Measurements from ENCODE around the gene INKA1. TPM values are rescaled to one million over a fixed set of nuclear protein-coding genes. Genes with fewer than 3 reads are reported as not detected.
"Not testable (repeated sequence)": the region's sequence is repeated elsewhere in the genome, so short reads cannot be mapped to it uniquely, and the experiment has no call there.

INKA1 gene
- total and polyA plus RNA-seq, 9 donors: 8.2 to 17.6 (median 11.6) TPM

DNA sequence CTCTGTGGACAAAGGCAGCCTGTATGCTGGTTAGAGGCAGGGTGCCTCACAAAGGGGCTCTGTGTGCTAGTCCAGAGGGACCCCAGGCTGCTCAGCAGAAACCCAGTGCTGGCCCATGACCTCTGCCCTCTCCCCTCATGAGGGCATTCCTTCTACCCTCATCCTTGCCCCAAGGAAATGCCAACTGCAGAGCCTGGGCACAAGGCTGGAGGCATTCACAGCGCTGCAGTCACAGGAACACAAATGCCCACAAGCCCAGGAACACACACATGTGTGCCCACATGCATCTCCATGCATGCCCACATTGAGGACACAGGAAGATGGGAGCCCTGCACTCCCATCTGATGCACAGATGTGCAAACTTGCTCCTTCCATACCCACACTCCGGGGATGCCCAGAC is 3.8 kb downstream of the INKA1 start:
- no peak for DNase-seq
- H3K4me3 ChIP-seq (ENCODE audit: low read length): no peak overlapping the region
- H3K36me3 ChIP-seq (ENCODE audit: control insufficient read depth, insufficient read depth, low read length): peaks cover 43% of the 10 kb centered on the region

DNA sequence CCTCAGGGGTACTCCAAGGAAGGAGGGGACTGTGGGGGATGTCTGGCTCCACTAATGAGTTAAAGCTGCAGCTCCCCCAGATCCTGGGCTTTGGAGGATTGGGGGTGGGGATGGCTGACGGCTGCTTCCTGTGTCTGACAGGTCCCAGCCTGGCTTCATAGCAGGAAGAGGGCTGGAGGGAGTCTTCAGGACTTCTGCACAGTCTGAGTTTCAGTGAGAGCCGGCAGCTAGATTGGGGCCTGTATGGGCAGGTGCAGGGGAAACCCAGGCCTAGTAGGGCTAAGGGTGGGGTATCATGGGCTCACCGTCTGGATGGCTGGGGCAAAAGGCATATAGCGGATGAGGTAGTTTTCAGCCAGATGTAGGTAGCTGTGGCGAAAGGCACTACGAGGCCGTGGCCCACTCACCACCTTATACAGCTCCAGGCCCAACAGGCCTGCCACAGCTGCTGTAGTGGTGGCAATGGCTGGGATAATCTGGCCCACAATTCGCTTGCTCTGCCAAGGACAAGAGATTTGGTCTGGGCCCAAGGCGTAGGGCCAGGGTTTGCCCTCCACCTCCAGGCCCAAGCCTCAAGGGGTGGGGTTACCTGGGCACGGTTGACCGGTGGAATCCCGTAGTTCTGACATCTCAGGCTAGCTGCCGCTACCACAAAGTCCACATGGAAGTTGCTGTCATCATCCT is 4.5 kb downstream of the INKA1 start:
- Histone ChIP-seq H3K4me3 (ENCODE audit: low read length) (no peak overlapping the region), H3K27me3 (ENCODE audit: control insufficient read depth, insufficient read depth, low read length) (no peaks in the 10 kb centered on the region), H3K9me3 (replicated peaks; ENCODE audit: control insufficient read depth, low read depth, low read length) (no peaks in the 10 kb centered on the region), H3K27ac (ENCODE audit: low read length) (peak overlapping the region; percentile 67), H3K36me3 (ENCODE audit: control insufficient read depth, insufficient read depth, low read length) (peaks cover 50% of the 10 kb centered on the region), H3K4me1 (ENCODE audit: control insufficient read depth, insufficient read depth, low read length) (peaks cover 55% of the 10 kb centered on the region)
- peak; percentile 30 for DNase-seq
- 56% methylated on average over 7 of the region's 13 CpGs for WGBS (ENCODE audit: insufficient coverage)

More for the DNA sequence above, 3.8 kb downstream of the INKA1 start:
- Histone ChIP-seq H3K27me3 (ENCODE audit: control insufficient read depth, insufficient read depth, low read length) (peaks cover 1% of the 10 kb centered on the region), H3K27ac (ENCODE audit: low read length) (peak overlapping the region; percentile 88), H3K4me1 (ENCODE audit: control insufficient read depth, insufficient read depth, low read length) (peaks cover 50% of the 10 kb centered on the region), H3K9me3 (replicated peaks; ENCODE audit: control insufficient read depth, low read depth, low read length) (no peaks in the 10 kb centered on the region)
- 80% methylated on average over 2 of the region's 2 CpGs for WGBS (ENCODE audit: insufficient coverage)

DNA sequence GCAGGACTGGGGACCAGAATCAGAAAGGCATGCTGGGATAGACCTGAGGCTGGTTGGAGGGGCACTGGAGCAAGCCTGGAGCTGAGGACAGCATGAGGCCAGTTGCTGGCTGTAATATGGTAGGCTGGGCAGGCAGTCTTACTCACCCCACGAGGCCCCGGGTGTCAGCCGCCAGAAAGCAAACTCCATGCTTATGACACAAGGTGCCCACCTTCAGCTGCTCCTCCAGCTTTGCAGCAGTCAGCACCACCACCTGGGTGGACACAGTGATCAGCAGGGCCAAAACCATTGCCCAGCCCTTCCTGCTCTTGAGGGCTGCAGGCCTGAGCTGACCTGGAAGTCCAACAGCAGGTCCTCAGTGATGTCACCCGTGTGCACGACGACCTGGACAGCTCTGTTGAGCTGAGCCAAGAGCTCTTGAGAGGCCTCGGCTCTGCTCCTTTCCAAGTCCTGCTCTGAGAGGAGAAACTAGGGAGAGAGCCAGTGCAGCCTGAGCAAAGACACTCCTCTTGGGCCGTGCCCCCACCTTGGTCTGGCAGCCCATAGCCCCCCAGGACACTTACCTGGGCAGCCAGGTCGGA is 9.9 kb downstream of the INKA1 start:
- peak overlapping the region; percentile 85 for H3K27ac ChIP-seq (ENCODE audit: low read length)
- peaks cover 19% of the 10 kb centered on the region for H3K4me1 ChIP-seq (ENCODE audit: control insufficient read depth, insufficient read depth, low read length)
- no peaks in the 10 kb centered on the region for H3K27me3 ChIP-seq (ENCODE audit: control insufficient read depth, insufficient read depth, low read length)
- H3K36me3 ChIP-seq (ENCODE audit: control insufficient read depth, insufficient read depth, low read length): peaks cover 42% of the 10 kb centered on the region
- 33% methylated on average over 6 of the region's 9 CpGs for WGBS (ENCODE audit: insufficient coverage)
- no peak for DNase-seq
- no peaks in the 10 kb centered on the region for H3K9me3 ChIP-seq (replicated peaks; ENCODE audit: control insufficient read depth, low read depth, low read length)
- peak overlapping the region; percentile 49 for H3K4me3 ChIP-seq (ENCODE audit: low read length)

DNA sequence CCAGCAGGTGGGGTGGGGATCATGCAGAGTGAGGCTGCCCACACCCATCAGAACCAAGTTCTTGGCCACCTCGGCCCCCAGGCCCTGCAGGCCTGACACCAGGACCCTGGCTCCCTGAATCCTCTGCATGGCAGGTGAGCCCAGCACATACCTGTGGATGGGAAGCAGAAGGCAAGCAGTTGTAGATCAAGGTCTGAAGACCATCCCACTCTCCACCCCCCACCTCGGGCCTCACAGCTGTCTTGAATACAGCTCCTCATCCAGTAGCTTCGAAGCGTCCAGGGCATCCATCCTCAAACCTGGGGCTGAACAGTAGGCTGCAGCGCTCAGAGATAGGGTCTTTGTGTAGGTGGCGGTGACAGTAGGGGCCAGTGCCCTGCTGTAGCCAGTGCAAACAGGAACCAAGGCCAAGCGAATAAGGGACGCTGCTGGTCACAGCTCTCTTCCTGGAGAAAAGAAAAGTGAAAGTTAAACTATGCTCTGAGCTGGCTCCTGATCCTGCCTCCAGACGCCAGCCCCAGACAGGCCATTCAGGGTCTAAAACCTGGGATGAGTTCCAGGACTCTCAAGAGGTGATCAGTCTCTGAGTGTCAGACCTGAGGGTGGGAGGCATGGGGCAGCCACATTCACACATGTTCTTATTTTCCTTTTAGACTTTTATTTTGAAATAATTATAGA is 10.6 kb downstream of the INKA1 start, which contains the start of gene UBA7:
UBA7 (minus strand) TSS at position 457 of the 678 bp plus-strand sequence; CDS start at position 291, 166 bp downstream.
- no peaks in the 10 kb centered on the region for H3K27me3 ChIP-seq (ENCODE audit: control insufficient read depth, insufficient read depth, low read length)
- peak; percentile 86 for DNase-seq
- 20% methylated on average over 1 of the region's 9 CpGs for WGBS (ENCODE audit: insufficient coverage)
- H3K36me3 ChIP-seq (ENCODE audit: control insufficient read depth, insufficient read depth, low read length): peaks cover 39% of the 10 kb centered on the region
- H3K4me1 ChIP-seq (ENCODE audit: control insufficient read depth, insufficient read depth, low read length): peaks cover 16% of the 10 kb centered on the region
- H3K27ac ChIP-seq (ENCODE audit: low read length): peak within 1 kb of the TSS; percentile 85
- no peaks in the 10 kb centered on the region for H3K9me3 ChIP-seq (replicated peaks; ENCODE audit: control insufficient read depth, low read depth, low read length)
- H3K4me3 ChIP-seq (ENCODE audit: low read length): peak within 1 kb of the TSS; percentile 49

DNA sequence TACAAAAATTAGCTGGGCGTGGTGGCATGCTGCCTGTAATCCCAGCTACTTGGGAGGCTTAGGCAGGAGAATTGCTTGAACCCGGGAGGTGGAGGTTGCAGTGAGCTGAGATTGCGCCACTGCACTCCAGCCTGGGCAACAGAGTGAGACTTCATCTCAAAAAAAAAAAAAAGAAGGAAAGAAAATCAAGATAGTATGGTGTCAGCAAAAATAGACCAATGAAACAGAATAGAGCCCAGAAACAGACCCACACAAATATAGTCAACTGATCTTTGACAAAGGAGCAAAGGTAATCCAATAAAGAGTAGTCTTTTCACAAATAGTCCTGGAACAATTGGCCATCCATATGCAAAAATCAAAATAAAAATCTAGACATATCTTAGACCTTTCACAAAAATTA is 20.1 kb downstream of the INKA1 start:
- no CpG with 5 or more reads among the region's 3 CpGs for WGBS (ENCODE audit: insufficient coverage)
- H3K4me3 ChIP-seq (ENCODE audit: low read length); H3K27ac ChIP-seq (ENCODE audit: low read length); H3K27me3 ChIP-seq (ENCODE audit: control insufficient read depth, insufficient read depth, low read length); H3K9me3 ChIP-seq (replicated peaks; ENCODE audit: control insufficient read depth, low read depth, low read length); H3K36me3 ChIP-seq (ENCODE audit: control insufficient read depth, insufficient read depth, low read length); H3K4me1 ChIP-seq (ENCODE audit: control insufficient read depth, insufficient read depth, low read length); DNase-seq: not testable (repeated sequence)

DNA sequence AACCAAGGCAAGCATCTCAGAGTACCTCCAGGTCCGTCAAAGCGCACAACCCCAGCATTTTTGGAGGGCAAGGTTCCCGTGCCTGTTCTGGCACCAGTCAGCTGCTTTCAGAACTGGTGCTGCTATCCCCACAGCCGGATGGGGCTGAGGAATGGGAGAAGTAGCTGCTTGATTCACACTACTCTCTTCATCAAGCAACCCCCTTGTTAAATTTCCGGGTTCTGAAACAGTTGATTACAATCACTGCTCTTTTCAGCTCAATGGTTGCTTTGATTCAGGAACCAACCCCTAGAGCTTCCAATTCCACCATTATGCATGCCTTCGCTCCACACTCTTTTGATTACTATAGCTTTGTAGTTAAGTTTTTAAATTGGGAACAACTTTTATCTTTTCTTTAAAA is 23.0 kb downstream of the INKA1 start:
- WGBS (ENCODE audit: insufficient coverage): 75% methylated on average over 2 of the region's 6 CpGs
- H3K27me3 ChIP-seq (ENCODE audit: control insufficient read depth, insufficient read depth, low read length): no peaks in the 10 kb centered on the region

DNA sequence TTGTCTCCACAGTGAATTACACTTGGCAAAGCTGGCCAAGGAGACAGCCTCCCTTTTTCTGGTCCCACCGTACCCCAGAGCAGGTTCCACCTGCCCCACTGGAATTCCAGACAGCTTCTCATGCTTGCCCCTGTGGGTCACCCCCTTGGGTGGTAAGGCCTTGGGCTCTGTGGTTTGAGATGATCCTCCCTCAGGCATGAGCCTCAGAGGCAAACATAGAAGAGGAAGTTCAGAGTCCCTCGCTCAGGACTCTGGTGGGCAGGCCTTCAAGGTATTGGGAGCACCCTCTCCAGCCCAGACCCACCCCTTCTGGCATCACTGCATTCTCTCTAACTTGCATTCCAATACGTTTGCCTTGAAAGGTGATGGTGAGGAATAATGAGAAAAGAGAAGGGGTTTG is 28.3 kb downstream of the INKA1 start:
- H3K9me3 ChIP-seq (replicated peaks; ENCODE audit: control insufficient read depth, low read depth, low read length): no peaks in the 10 kb centered on the region
- WGBS (ENCODE audit: insufficient coverage): no CpG with 5 or more reads among the region's 3 CpGs

More for the DNA sequence above, 23.0 kb downstream of the INKA1 start:
- H3K9me3 ChIP-seq (replicated peaks; ENCODE audit: control insufficient read depth, low read depth, low read length): no peaks in the 10 kb centered on the region
- H3K36me3 ChIP-seq (ENCODE audit: control insufficient read depth, insufficient read depth, low read length): peaks cover 25% of the 10 kb centered on the region
- no peak for DNase-seq
- no peak overlapping the region for H3K27ac ChIP-seq (ENCODE audit: low read length)
- no peaks in the 10 kb centered on the region for H3K4me1 ChIP-seq (ENCODE audit: control insufficient read depth, insufficient read depth, low read length)
- H3K4me3 ChIP-seq (ENCODE audit: low read length): no peak overlapping the region

DNA sequence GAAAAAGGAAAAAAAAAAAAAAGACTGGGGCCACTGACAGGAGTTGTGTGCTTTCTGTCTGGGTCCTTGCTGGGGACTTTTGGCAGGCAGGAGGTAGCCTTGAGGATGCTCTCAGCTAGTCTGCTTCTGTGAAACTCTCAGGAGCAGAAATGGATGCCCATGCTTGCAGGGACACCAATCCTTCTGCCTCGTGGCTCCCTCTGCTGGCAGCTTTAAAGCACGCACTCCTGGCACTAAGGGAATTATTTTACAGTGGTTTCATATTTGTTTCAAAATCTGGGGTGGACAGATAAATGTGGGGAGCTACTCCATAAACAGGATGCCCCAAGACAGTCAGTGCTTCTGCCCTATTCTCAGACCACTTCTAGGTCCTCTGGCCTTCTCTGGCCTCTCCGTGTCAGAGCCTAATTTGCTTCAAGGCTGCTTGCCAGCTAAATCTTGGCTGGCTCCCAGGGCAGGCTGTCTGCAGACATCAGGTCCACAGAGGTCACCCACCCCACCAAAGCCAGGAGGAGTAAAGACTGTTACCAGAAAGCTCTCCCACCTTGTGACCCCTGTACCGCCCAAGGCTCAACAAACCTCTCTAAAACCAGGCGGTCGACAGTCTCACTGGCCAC is 36.2 kb downstream of the INKA1 start:
- Histone ChIP-seq H3K27ac (ENCODE audit: low read length) (peak overlapping the region; percentile 71), H3K27me3 (ENCODE audit: control insufficient read depth, insufficient read depth, low read length) (no peaks in the 10 kb centered on the region), H3K4me3 (ENCODE audit: low read length) (no peak overlapping the region), H3K36me3 (ENCODE audit: control insufficient read depth, insufficient read depth, low read length) (peaks cover 23% of the 10 kb centered on the region), H3K9me3 (replicated peaks; ENCODE audit: control insufficient read depth, low read depth, low read length) (no peaks in the 10 kb centered on the region), H3K4me1 (ENCODE audit: control insufficient read depth, insufficient read depth, low read length) (peaks cover 27% of the 10 kb centered on the region)
- peak; percentile 93 for DNase-seq
- WGBS (ENCODE audit: insufficient coverage): 29% methylated on average over 5 of the region's 6 CpGs

More for the DNA sequence above, 28.3 kb downstream of the INKA1 start:
- no peak for DNase-seq
- H3K27ac ChIP-seq (ENCODE audit: low read length): no peak overlapping the region
- no peaks in the 10 kb centered on the region for H3K27me3 ChIP-seq (ENCODE audit: control insufficient read depth, insufficient read depth, low read length)
- no peaks in the 10 kb centered on the region for H3K4me1 ChIP-seq (ENCODE audit: control insufficient read depth, insufficient read depth, low read length)
- no peak overlapping the region for H3K4me3 ChIP-seq (ENCODE audit: low read length)
- peaks cover 46% of the 10 kb centered on the region for H3K36me3 ChIP-seq (ENCODE audit: control insufficient read depth, insufficient read depth, low read length)

DNA sequence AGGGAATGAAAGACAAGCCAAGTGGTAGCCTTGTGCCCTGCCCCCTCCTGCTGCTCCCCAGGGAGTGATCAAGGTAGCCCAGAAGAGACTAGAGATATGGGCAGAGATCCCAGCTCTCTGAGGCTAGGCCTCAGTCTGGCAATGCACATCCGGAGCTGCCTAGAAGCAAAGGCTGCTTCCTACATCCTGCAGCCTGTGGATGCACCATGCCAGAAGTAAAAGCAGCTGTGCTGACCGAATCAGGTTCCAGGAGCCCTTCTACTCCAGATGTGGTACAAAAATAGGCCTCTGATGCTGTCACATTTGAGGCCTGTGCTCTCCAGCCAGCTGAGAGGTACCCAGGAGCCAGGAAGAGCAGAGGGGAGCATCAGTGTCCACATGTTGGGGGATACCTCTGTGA is 37.3 kb downstream of the INKA1 start:
- H3K27me3 ChIP-seq (ENCODE audit: control insufficient read depth, insufficient read depth, low read length): no peaks in the 10 kb centered on the region
- 0% methylated on average over 1 of the region's 2 CpGs for WGBS (ENCODE audit: insufficient coverage)
- peaks cover 27% of the 10 kb centered on the region for H3K4me1 ChIP-seq (ENCODE audit: control insufficient read depth, insufficient read depth, low read length)
- H3K9me3 ChIP-seq (replicated peaks; ENCODE audit: control insufficient read depth, low read depth, low read length): no peaks in the 10 kb centered on the region
- H3K4me3 ChIP-seq (ENCODE audit: low read length): no peak overlapping the region
- peaks cover 28% of the 10 kb centered on the region for H3K36me3 ChIP-seq (ENCODE audit: control insufficient read depth, insufficient read depth, low read length)
- H3K27ac ChIP-seq (ENCODE audit: low read length): peak overlapping the region; percentile 75
- peak; percentile 95 for DNase-seq

DNA sequence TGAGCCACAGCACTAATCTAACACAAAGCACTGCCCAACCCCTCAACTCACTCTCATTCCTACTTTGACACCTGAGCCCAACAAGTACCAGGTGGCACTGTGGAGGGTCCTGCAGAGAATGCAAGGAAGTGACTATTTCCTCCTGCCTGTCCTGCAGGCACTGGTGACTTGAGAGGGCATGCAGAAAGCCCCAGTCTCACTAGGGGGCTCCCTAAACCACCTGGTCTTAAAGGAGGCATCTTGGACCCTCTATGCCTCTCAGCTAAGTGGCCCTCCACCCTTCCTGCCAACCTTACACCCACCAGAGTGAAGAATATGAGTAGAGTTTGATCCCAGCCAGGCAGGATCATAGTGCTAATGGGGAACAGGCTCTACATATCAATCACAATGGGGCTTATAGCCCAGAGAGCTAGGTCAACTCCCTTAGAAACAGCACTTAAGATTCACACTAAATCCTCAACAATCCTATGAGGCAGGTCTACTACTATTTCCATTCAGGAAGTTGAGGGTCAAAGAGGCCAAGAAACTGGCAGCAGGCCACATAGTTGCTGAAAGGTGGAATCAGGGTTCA is 38.1 kb downstream of the INKA1 start:
- Histone ChIP-seq H3K36me3 (ENCODE audit: control insufficient read depth, insufficient read depth, low read length) (peaks cover 34% of the 10 kb centered on the region), H3K4me1 (ENCODE audit: control insufficient read depth, insufficient read depth, low read length) (peaks cover 27% of the 10 kb centered on the region), H3K27me3 (ENCODE audit: control insufficient read depth, insufficient read depth, low read length) (no peaks in the 10 kb centered on the region), H3K27ac (ENCODE audit: low read length) (peak overlapping the region; percentile 75), H3K9me3 (replicated peaks; ENCODE audit: control insufficient read depth, low read depth, low read length) (no peaks in the 10 kb centered on the region), H3K4me3 (ENCODE audit: low read length) (no peak overlapping the region)
- DNase-seq: peak; percentile 39

All from muscle of leg (tissue), 11 donors.